Stimulated activated CD4-positive, alpha-beta T cell treated with anti-CD3 and anti-CD28 coated beads, TNF-alpha, amount 100 ng/mL, for 4 hours (primary cell): Measurements from ENCODE around the gene TTC24.
"Not testable (repeated sequence)": the region's sequence is repeated elsewhere in the genome, so short reads cannot be mapped to it uniquely, and the experiment has no call there.

Source experiments
- DNase-seq, 3 experiments: peaks; one replicate each; pipeline ENCODE4 v3.0.0-alpha.2; 2020; ENCODE audit warnings: low read depth in 3 of 3

TTC24 gene

DNA sequence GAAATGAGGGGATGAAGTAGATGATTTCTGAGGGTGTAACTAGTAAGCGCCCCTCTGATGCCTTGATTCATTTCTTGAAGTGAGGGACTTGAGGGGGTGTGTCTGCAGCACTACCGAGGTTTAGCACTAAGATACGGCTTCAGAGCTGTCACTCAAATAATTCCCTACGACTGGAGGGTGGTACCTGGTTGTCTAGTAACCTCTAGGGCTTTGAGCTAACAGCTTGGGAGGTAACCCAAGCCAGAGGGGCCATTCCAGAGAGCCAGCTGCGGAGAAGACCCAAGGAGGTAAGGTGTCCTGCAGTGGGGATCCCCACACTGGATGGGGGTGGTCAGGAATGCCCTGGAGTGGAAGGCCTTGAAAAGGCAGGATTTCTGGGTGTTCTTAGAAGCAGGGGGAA lies at the start of gene TTC24:
Gene TTC24, plus strand, starts transcription at position 252 of the 400 bp plus-strand sequence. CDS start 1,642 bp downstream, outside the sequence.
- DNase-seq = no peak

DNA sequence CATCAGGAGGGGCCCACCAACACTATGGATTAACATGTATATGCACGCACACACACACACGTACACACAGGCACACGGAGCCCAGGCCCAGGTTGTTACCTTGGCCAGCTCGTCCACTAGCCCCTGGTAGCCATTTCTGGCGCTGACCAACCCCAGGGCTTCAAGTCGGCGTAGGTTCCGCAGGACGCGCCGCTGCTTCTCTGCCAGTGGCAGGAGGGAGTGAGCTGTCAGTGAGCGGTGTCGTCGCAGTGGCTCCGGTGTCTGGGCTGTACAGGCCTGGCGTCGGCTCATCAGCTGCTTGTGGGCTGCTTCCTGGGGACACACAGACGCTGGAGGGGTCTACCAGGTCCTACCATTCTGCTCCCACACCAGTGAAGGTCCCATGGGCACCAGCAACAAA lies 49.5 kb upstream of the TTC24 start:
- no peak for DNase-seq

DNA sequence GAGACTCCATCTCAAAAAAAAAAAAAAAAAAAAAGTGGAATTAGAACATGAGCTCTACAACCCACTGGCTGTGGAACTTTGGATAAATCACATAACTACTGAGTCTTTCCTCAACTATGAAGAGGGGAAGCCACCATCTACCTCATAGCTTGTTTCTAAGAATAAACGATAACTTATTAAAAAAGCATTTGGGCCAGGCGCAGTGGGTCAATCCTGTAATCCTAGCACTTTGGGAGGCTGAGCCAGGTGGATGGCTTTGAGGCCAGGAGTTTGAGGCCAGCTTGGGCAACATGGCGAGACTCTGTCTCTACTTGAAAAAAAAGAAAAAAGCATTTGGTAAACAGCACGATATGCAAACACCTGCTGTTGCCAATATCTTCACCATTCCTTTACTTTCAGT lies 47.1 kb upstream of the TTC24 start:
- no peak for DNase-seq

DNA sequence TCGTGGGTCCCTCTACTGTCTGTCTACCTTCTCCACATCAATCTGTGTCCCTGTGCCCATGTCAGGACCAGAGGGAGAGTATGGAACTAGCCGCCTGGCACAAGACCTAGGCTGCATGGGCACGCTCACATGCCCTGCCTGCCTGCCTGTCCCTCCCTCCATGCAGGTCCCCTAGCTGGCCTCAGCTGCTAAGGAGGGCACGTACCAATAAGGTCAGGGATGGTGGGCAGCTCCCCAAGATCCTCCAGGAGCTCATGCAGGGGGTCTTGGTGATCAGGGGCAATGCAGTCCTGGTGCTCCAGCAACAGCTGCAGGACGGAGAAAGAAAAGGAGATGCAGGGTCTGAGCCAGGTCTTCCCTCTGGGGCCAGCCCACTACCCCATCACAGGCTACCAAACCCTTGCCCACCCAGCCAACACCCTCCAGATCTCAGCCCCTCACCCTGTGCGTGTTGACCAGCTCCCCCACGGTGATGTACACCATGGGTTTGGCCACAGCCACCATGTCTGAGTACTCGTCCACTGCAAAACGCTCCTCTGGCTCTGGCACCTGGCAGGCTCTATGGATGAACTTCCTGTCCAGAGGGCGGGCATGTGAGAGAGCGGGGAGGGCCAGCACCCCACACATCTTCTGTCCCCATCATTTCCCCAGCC lies 45.8 kb upstream of the TTC24 start:
- DNase-seq = no peak

DNA sequence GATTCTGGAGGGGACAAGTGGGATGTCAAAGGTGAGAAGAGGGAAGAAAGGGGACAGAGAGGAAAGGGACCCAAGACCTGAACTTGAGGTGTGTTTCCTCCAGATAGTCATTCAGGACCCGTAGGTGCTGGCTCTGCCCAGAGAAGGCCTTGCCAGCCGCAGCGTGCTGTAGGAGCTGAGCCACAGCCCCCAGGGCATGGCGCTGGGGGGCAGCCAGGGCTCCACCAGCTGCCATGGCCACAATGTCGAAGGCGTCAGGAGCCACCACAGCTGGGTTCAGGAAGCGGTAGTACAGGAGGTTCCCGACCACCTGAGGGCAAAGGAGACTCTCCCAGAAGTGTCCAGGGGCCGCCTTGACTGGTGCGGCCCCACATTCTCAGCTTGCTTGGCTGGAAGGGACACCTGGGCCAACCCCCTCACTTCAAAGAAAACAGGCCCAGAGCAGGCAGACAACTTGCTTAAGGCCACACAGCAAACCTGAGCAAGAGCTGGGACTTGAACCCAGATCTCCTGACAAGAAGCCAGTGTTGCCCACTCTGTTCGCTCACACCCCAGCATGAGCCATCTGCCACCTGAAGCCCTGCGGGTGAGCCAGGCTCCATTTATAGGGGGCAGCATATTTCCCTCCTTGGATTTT lies 45.0 kb upstream of the TTC24 start:
- no peak for DNase-seq

DNA sequence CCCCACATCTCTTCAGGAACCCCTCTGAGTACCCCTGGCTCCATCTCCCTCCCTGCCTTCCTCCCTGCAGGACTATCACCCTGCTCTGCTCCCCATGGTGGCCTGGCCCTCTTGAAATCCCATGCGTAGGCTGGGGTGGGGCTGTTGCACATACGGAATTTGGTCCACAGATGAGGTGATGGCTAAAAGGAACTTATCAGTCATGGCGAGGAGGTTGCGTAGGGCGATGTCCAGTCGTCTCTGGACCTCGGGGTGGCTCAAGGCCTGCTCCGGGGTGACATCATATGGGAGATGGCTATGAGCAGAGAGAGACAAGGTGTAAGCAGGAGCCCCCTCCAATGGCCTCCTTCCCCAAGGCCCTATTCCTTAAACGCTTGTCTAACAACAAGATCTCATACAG lies 42.5 kb upstream of the TTC24 start:
- no peak for DNase-seq

DNA sequence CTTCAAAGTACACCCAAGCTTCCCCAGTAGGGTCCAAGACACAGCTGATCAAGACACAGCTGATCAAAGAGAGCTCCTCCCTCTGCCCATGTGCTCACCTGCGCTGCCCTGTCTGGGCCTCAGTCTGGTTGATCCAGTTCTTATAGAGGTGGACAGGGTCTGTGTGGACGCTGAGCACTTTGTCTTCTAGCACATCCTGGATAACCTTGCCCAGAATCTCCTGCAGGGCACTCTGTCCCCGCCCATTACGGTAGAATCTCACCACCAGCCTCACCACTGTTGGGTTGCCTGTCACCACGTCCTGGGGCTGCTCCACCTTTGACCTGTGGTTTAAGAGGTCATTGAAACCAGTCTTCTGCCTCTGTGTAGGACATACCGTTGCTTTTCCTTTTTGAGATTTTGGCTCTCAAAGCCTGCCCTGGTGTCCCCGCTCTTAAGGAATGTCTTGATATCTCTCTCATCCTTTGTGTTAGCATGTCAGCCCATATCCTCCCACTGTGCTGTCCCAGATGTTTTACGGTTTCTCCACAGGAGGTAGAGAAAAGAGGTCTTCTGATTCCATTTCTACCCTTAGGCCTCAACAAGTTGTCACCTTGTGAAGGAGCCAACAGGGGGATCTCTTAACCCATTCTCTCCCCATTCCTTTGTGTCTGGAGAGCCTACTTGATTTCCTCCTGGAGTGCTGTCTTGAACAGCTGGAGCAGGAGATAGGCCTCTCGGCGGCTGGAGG lies 40.6 kb upstream of the TTC24 start:
- DNase-seq = no peak

DNA sequence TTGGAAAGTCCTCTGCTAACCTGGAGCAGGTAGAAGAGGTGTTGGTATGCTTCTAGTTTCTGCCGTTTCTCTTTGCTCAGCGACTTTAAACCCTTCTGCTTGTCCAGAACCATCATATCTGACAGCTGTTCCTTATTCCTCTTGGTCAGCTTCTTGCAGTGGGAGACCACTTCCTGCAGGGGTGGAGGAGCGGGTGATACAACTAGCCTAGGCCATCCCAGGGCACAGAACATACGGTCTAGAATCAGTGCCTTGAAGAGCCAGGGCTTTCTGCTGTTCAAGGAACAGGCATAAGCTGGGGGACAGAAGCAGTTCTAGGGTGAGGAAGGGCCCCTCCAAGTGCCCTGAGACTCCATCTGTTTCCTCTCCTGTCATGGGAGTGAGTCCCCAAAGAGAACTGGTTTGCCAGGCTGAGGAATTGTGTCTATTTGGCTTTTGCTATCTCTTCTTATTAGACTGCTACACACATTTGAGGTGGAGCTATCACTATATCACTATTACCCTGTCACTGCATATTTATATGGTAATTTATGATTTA lies 39.6 kb upstream of the TTC24 start:
- DNase-seq = no peak

DNA sequence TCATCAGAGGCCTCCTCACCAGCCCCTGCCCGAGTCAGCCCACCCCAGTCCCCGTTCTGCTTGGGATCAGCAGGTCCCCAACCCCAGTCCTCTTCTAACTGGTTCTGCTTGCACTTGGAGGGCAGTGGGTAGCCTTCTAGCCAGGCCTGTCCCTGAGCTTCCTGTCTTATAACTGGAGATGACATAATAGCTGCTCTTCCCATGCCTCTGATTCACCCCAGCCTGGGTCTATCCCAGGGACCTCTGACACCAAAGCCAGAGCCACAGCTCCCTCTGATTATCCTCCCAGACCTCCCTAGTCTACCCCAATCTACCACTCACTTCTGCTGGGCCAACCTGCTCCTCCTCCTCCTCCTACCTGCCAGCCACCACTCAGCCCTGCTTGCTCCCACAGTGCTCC lies 38.6 kb upstream of the TTC24 start:
- no peak for DNase-seq

DNA sequence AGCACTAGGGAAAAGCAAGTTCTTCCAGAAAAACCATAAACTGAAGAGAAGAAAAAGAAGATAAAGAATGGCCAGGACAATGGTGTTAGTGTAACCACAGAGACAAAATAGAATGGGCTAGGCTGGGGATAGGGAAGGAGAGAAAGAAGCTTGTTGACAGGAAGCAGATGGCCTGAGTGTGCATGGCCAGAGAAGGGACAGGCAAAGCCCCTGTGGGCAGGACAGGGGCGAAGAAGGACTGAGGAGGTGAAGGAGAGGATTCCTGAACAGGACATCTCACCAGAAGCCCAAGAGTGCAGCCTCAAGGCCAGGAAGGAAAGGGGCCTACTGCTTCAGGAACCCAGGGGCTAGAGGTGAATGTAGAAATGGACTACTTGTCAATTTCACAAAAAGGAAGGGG lies 36.5 kb upstream of the TTC24 start:
- no peak for DNase-seq

DNA sequence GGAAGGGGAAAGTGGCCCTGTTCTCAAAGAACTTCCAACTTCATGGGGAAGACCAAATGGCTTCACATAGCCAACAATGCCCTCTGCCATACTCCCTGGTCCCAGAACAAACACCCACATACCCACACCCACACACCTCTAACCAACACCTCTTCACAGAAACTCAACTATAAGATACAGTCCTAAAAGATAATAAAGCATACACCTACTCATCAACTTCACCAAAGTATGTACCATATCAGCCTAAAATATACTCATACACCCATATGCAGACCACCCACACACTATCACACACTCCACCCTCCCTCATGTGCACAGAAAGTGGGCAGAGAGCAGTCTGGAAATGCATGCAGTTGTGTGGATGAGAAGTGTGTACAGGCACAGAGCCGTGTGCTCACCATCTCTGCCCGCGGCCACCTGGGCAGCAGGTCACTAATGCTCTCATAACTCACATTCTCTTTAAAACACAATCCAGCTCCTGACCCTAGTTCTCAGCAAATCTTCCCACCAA lies 34.9 kb upstream of the TTC24 start:
- no peak for DNase-seq

DNA sequence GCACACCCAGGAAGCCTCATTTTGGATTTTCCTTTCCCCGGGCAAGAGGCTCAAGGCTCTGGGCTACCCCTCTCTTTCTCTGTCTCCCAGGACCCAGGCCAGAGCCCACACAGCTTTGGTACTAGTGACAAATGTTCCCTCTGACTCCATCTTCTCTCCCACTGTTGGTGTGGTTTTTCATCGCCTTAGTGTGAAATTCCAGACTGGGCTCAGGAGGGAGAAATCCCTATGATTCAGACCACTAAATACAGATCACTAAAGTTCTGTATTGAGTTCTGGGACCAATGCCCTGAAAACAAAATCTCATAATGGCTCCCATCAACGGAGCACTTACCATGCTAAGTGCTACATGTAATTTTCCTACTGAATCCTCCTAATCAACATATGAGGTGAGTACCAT lies 33.3 kb upstream of the TTC24 start:
- no peak for DNase-seq

DNA sequence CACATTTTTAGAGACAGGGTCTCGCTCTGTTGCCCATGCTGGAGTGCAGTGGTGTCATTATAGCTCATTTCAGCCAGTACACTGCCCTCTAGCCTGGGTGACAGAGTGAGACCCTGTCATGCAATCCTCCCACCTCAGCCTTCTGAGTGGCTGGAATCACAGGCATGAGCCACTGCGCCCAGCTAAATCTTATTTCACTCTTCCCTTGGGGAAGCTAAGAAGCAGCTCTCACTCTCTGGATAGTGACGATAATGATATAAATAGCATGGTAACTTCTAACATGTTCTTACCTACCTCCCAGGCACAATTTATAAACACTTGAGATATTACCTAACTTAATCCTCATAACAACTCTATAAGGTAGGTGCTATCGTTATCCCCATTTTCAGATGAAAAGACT lies 32.1 kb upstream of the TTC24 start:
- no peak for DNase-seq

DNA sequence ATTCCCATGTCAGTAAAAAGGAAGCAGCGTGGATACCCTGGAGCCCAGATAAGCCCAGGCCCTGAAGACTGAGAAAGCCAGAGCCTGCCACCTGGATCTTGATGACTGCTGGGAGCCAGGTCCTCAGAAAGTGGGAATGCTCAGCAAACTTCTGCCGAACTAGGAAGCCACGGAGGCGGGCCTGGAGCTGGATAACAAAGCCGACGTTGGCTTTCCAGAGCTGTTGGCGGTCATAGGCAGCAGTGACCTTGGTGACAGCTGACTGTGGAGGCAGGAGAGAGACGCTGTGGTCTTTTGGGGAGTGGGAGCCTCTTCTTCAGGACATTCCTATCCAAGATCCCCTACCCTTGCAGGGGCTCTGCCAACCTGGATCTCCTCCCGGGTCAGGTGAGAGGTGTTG lies 31.5 kb upstream of the TTC24 start:
- no peak for DNase-seq

DNA sequence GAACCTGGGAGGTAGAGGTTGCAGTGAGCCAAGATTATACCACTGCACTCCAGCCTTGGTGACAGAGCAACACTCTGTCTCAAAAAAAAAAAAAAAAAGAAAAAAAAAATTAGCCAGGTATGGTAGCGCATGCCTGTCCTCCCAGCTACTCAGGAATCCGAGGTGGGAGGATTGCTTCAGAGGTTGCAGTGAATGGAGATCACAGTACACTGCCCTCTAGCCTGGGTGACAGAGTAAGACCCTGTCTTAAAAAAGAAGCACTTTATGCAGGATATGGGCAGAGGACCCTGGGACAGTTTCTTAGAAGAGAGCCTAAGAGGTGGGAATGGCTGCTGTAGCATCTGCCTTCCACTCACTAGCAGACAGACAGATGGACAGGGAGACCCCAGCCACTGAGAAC lies 30.1 kb upstream of the TTC24 start:
- DNase-seq = no peak

DNA sequence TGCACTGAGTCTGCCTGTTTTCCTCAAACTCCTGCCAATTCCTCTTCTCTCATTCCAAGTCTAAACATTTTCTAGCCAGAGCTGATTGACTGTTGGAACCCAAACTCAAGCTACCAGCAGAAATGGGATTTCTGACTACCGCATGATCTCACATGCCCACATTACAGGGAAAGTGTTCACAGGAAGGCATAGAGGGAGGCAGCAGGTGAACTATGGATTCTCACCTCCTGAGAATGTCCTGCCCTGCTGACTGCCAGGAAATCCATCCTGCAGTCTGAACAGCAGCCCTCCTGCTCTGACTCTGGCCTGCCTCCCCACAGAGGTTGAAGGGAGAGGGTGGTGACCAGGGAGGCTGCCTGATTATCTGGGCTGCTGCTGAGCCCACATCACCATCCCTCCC lies 29.7 kb upstream of the TTC24 start:
- no peak for DNase-seq

DNA sequence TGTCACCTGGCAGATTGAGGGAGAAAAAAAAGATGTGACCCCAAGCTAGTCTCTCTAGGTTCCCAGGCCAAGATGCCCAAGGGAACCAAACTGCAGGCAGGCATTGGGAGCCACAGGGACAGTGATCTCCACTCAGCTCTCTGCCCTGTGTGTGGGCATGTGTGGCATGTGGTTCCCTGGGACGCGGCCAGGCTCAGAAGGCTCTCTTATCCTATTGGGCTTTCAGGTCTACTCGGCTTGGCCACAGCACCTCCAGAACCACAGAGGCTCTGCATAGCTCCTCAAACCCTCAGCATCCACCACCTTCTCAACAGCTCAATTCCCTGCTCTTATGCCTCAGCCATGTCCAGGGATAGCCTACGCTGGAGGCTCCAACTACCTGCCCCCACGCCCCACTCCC lies 29.2 kb upstream of the TTC24 start:
- no peak for DNase-seq

DNA sequence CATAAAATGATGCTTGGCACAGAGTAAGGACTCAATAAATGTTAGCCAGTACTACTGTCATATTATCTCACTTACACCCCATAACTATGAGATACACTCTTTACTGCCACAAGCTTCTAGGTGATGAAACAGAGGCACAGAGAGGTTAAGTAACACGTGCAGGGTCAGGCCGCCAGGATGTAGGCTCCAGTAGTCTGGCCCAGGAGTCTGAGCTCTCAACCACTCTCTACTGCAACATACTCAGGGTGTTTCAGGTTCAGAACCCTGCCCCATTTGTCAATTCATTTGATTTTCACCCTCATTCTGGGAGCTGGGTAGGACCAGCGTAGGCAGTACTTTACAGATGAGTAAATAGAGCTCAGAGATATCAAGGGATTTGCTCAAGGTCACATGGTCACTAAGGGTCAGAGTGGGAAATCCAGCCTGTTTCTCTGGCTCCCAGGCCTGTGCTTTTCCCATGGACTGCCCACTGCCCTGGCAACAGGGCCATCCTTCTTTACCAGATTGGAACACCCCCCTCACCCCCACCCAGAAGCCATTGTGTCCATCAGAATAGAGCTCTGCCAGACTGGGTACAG lies 28.4 kb upstream of the TTC24 start:
- no peak for DNase-seq

DNA sequence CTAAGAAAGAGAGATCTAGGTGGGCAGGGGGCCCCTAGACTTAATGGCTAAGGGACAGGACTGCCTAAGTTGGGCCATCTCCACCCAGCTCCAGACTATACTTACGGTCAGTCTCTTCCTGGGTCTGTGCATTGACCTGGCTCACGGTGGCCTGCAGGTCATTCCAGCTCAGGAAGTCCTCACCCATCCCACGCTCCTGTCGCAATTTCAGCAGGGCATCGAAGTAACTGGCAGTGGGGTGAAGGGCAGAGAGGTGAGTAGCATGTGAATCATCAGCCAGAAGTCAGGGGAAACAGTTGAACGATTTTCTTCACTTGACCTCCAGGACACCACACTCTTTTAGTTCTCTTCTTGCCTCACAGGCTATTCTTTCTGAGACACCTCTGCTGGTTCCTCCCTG lies 27.7 kb upstream of the TTC24 start:
- no peak for DNase-seq

DNA sequence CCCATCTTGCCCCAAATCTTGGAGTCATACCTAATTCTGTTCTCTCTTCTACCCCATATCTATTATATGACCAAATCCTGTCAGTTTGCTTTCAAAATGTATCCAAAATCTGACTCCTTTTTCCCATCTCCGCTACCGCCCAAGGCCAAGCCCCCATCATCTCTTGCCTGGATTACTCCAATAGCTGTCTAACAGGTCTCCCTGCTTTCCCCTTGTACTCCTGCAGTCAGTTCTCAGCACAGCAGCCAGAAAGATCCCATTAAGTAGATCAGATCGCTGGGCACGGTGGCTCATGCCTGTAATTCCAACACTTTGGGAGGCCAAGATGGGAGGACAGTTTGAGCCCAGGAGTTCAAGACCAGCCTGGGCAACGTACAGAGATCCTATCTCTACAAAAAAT lies 27.0 kb upstream of the TTC24 start:
- no peak for DNase-seq

DNA sequence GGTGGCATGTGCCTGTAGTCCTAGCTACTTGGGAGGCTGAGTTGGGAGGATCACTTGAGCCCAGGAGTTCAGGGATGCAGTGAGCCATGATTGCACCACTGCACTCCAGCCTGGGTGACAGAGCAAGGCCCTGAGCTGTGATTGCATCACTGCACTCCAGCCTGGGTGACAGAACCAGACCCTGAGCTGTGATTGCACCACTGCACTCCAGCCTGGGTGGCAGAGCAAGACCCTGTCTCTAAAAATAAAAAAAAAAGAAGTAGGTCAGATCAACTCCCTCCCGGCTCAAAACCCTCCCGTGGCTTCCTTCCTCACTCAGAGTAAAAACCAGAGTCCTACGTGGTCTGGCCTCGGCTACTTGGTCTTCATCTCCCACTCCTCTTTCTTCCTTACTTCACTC lies 26.6 kb upstream of the TTC24 start:
- not testable (repeated sequence) for DNase-seq

DNA sequence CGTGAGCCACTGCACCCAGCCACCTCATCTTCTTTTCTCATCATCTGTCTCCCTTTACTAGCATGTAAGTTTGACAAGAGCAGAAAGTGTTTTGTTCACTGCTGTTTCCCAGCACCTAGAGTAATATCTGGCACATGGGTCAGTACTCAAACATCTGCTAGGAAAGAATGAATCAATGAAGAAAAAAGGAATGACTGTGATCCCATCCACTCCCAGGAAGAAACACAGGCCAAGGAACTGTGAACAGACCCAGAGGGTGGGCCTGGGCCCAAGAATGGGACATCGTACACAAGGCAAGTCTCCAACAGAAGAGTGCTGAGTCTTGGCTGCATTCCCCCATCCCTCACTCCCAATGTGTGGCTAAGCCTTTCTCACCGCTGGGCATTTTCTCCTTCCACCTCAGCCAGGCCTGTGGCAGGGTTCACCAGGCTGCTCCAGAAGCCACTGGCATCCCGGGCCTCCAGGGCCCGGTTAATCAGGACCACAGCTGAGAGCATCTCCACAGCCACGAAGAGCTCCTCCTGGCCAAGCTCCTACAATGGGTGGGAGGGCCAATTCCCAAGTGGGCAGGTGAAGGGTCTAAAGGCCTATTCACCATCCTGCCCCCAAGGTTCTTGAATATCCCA lies 25.6 kb upstream of the TTC24 start:
- no peak for DNase-seq
